ENCODE results near the gene SLC35F3. TPM values are rescaled to one million over a fixed set of nuclear protein-coding genes. Genes with fewer than 3 reads are reported as not detected.

SLC35F3 gene
- total RNA-seq, 2 experiments from 2014 or later = not detected

- no peak overlapping the region for H3K4me3 ChIP-seq (ENCODE audit: low read depth, low read length, poor library complexity, severe bottlenecking)
- no peak for DNase-seq (ENCODE audit: low spot score)
- no peaks in the 10 kb centered on the region for H3K4me1 ChIP-seq (ENCODE audit: insufficient read depth, low read length, poor library complexity, severe bottlenecking)
- BruUV-seq (replicated peaks) = no TSS peak
- ChIA-PET CTCF (ENCODE audit: unreplicated experiment) (no interaction called here), POLR2A (interaction anchor here (0.7 kb wide), 1 partner anchor 1975 kb away, joined by 3 read pairs; no protein-coding TSS in a partner anchor)
- H3K79me2 ChIP-seq (ENCODE audit: insufficient read depth, low read depth, low read length) = no peaks in the 10 kb centered on the region
- no peaks in the 10 kb centered on the region for H3K9me2 ChIP-seq (ENCODE audit: insufficient read depth, low read length)
- TF ChIP-seq EZH2phosphoT487 (IDR thresholded peaks at IDR 0.05; ENCODE audit: borderline replicate concordance, low read depth, low read length) (no peak), CTCF (conservative IDR thresholded peaks at IDR 0.05; ENCODE audit: low read length) (no peak)
- H3K36me3 ChIP-seq (ENCODE audit: insufficient read depth, low read length) = no peaks in the 10 kb centered on the region
- no peaks in the 10 kb centered on the region for H4K20me1 ChIP-seq (ENCODE audit: insufficient read depth, low read length)
- no peak overlapping the region for H2AFZ ChIP-seq (ENCODE audit: low read length)
- intact Hi-C loops (cut with micrococcal nuclease; ENCODE audit: unreplicated experiment) = no loop called here
- no peak overlapping the region for H3K4me2 ChIP-seq (ENCODE audit: low read length)
- H3K9me3 ChIP-seq (ENCODE audit: low read length) = no peaks in the 10 kb centered on the region
- H3K27ac ChIP-seq (ENCODE audit: low read depth, low read length, poor library complexity, severe bottlenecking) = no peak overlapping the region
Observed at GRCh38 chr1:234170622-234171021, 266.1 kb downstream of the SLC35F3 start.

- H3K4me3 ChIP-seq (ENCODE audit: low read depth, low read length, poor library complexity, severe bottlenecking) = no peak overlapping the region
- CTCF ChIA-PET (ENCODE audit: unreplicated experiment) = no interaction called here
- H3K4me1 ChIP-seq (ENCODE audit: insufficient read depth, low read length, poor library complexity, severe bottlenecking) = no peaks in the 10 kb centered on the region
- H2AFZ ChIP-seq (ENCODE audit: low read length) = no peak overlapping the region
- H3K9me3 ChIP-seq (ENCODE audit: low read length) = no peaks in the 10 kb centered on the region
- no peaks in the 10 kb centered on the region for H3K9me2 ChIP-seq (ENCODE audit: insufficient read depth, low read length)
- no peaks in the 10 kb centered on the region for H4K20me1 ChIP-seq (ENCODE audit: insufficient read depth, low read length)
- no peak overlapping the region for H3K4me2 ChIP-seq (ENCODE audit: low read length)
- POLR2A ChIA-PET = no interaction called here
- intact Hi-C loops (cut with micrococcal nuclease; ENCODE audit: unreplicated experiment) = no loop called here
- TF ChIP-seq EZH2phosphoT487 (IDR thresholded peaks at IDR 0.05; ENCODE audit: borderline replicate concordance, low read depth, low read length) = no peak
- TF ChIP-seq CTCF (conservative IDR thresholded peaks at IDR 0.05; ENCODE audit: low read length) = no peak
- BruUV-seq (replicated peaks) = no TSS peak
- no peak for DNase-seq (ENCODE audit: low spot score)
- H3K36me3 ChIP-seq (ENCODE audit: insufficient read depth, low read length) = no peaks in the 10 kb centered on the region
- H3K27ac ChIP-seq (ENCODE audit: low read depth, low read length, poor library complexity, severe bottlenecking) = no peak overlapping the region
- no peaks in the 10 kb centered on the region for H3K79me2 ChIP-seq (ENCODE audit: insufficient read depth, low read depth, low read length)
Observed at GRCh38 chr1:234173968-234174367, 269.5 kb downstream of the SLC35F3 start.

GRCh38 chr1:234175363-234175762, 270.9 kb downstream of the SLC35F3 start:
- BruUV-seq (replicated peaks) = no TSS peak
- Histone ChIP-seq H3K4me1 (ENCODE audit: insufficient read depth, low read length, poor library complexity, severe bottlenecking) (no peaks in the 10 kb centered on the region), H3K9me3 (ENCODE audit: low read length) (no peaks in the 10 kb centered on the region), H3K4me2 (ENCODE audit: low read length) (no peak overlapping the region), H4K20me1 (ENCODE audit: insufficient read depth, low read length) (no peaks in the 10 kb centered on the region), H3K4me3 (ENCODE audit: low read depth, low read length, poor library complexity, severe bottlenecking) (no peak overlapping the region), H3K36me3 (ENCODE audit: insufficient read depth, low read length) (no peaks in the 10 kb centered on the region), H2AFZ (ENCODE audit: low read length) (no peak overlapping the region), H3K79me2 (ENCODE audit: insufficient read depth, low read depth, low read length) (no peaks in the 10 kb centered on the region), H3K9me2 (ENCODE audit: insufficient read depth, low read length) (no peaks in the 10 kb centered on the region), H3K27ac (ENCODE audit: low read depth, low read length, poor library complexity, severe bottlenecking) (no peak overlapping the region)
- ChIA-PET CTCF (ENCODE audit: unreplicated experiment) (no interaction called here), POLR2A (interaction anchor here (0.7 kb wide), 2 partner anchors 1273 to 1734 kb away, joined by 5 read pairs; no protein-coding TSS in a partner anchor)
- no peak for TF ChIP-seq EZH2phosphoT487 (IDR thresholded peaks at IDR 0.05; ENCODE audit: borderline replicate concordance, low read depth, low read length)
- TF ChIP-seq CTCF (conservative IDR thresholded peaks at IDR 0.05; ENCODE audit: low read length) = no peak
- no peak for DNase-seq (ENCODE audit: low spot score)
- intact Hi-C loops (cut with micrococcal nuclease; ENCODE audit: unreplicated experiment) = no loop called here
